Memory B cell (primary cell): ENCODE data around the gene TRIM47.

ENCODE experiments used
- ATAC-seq: fragments of 150-1000 bp; cut with Tn5 transposase; 2 replicates; pipeline ENCODE4 v1.10.0; 2021; ENCODE audit warnings: low read depth, mild to moderate bottlenecking, moderate library complexity
- DNase-seq, 2 donors: peaks; one replicate each; pipeline ENCODE4 v3.0.0; 2022; ENCODE audit warnings: low spot score in 2 of 2
- H3K27ac Mint-ChIP-seq: one replicate; pipeline ENCODE4 v1.8.0; 2022; ENCODE audit warnings: mild to moderate bottlenecking, moderate library complexity, mixed read lengths
- H3K27me3 Mint-ChIP-seq: one replicate; pipeline ENCODE4 v1.8.0; 2022; ENCODE audit warnings: mixed read lengths
- H3K36me3 Mint-ChIP-seq: one replicate; pipeline ENCODE4 v1.8.0; 2022; ENCODE audit warnings: mild to moderate bottlenecking, mixed read lengths
- H3K4me1 Mint-ChIP-seq: one replicate; pipeline ENCODE4 v1.8.0; 2022; ENCODE audit warnings: mixed read lengths
- H3K4me3 Mint-ChIP-seq: one replicate; pipeline ENCODE4 v1.8.0; 2022; ENCODE audit warnings: mild to moderate bottlenecking, moderate library complexity, mixed read lengths
- H3K9me3 Mint-ChIP-seq: one replicate; pipeline ENCODE4 v1.8.0; 2022; ENCODE audit warnings: mixed read lengths

Gene TRIM47

GRCh38 chr17:75824666-75825065 lies 53.7 kb downstream of the TRIM47 start:
- peaks cover 11% of the 10 kb centered on the region for H3K4me1 Mint-ChIP-seq
- peaks cover 2% of the 10 kb centered on the region for H3K36me3 Mint-ChIP-seq
- no peak overlapping the region for H3K4me3 Mint-ChIP-seq
- no peak for DNase-seq
- no peaks in the 10 kb centered on the region for H3K27me3 Mint-ChIP-seq
- no peak for ATAC-seq
- no peak overlapping the region for H3K27ac Mint-ChIP-seq
- no peaks in the 10 kb centered on the region for H3K9me3 Mint-ChIP-seq
